ENCODE results near the gene LRMDA.

LRMDA gene

DNA sequence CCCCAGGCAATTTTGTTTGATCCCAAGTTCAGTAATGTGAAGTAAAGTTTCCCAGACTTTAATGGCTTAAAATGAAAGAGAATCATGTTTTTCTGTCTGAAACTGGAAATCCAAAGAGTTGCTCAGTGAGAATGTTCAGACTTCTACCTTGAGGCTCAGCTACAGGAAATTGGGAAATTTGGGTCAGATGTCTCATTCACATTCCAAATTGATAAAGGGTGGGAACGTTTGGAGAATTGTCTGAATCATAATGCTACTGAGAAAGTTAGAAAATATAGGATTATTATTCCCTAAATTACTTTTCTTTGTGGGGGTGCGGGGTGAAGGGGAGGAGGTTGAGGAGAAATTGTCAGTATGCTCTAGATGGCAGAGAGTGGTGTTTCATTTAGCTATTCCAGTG lies 773.9 kb downstream of the LRMDA start:
- Histone ChIP-seq H3K27me3 (ENCODE audit: low read depth, low read length) (no peaks in the 10 kb centered on the region), H4K20me1 (ENCODE audit: insufficient read depth, low read length) (no peaks in the 10 kb centered on the region)
- TF ChIP-seq EZH2phosphoT487 (IDR thresholded peaks at IDR 0.05; ENCODE audit: low read depth), result no peak
- TF ChIP-seq, protein P1, sequence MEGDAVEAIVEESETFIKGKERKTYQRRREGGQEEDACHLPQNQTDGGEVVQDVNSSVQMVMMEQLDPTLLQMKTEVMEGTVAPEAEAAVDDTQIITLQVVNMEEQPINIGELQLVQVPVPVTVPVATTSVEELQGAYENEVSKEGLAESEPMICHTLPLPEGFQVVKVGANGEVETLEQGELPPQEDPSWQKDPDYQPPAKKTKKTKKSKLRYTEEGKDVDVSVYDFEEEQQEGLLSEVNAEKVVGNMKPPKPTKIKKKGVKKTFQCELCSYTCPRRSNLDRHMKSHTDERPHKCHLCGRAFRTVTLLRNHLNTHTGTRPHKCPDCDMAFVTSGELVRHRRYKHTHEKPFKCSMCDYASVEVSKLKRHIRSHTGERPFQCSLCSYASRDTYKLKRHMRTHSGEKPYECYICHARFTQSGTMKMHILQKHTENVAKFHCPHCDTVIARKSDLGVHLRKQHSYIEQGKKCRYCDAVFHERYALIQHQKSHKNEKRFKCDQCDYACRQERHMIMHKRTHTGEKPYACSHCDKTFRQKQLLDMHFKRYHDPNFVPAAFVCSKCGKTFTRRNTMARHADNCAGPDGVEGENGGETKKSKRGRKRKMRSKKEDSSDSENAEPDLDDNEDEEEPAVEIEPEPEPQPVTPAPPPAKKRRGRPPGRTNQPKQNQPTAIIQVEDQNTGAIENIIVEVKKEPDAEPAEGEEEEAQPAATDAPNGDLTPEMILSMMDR (IDR thresholded peaks at IDR 0.05; ENCODE audit: low read depth, low read length), result no peak

GRCh38 chr10:76206797-76207352 lies 775.5 kb downstream of the LRMDA start:
- Histone ChIP-seq H3K4me2 (ENCODE audit: low read length) (no peak overlapping the region), H2AFZ (ENCODE audit: low read depth, low read length) (no peak overlapping the region), H3K4me3 (ENCODE audit: low read length) (no peak overlapping the region), H3K79me2 (ENCODE audit: low read length) (no peaks in the 10 kb centered on the region), H3K27me3 (ENCODE audit: low read depth, low read length) (no peaks in the 10 kb centered on the region), H3K4me1 (ENCODE audit: low read length) (no peaks in the 10 kb centered on the region), H3K9me3 (ENCODE audit: insufficient read depth, low read length) (no peaks in the 10 kb centered on the region), H3K9ac (ENCODE audit: low read length) (no peak overlapping the region), H3K36me3 (replicated peaks; ENCODE audit: low read depth, low read length) (no peaks in the 10 kb centered on the region), H4K20me1 (ENCODE audit: insufficient read depth, low read length) (no peaks in the 10 kb centered on the region), H3K27ac (ENCODE audit: low read length) (no peak overlapping the region)
- no peak for TF ChIP-seq EZH2phosphoT487 (IDR thresholded peaks at IDR 0.05; ENCODE audit: low read depth)
- TF ChIP-seq, protein P1 (IDR thresholded peaks at IDR 0.05; ENCODE audit: low read depth, low read length), result no peak

More for the DNA sequence above, 773.9 kb downstream of the LRMDA start:
- no peaks in the 10 kb centered on the region for H3K36me3 ChIP-seq (replicated peaks; ENCODE audit: low read depth, low read length)
- no peak overlapping the region for H2AFZ ChIP-seq (ENCODE audit: low read depth, low read length)
- H3K9ac ChIP-seq (ENCODE audit: low read length), result no peak overlapping the region
- H3K4me2 ChIP-seq (ENCODE audit: low read length), result no peak overlapping the region
- H3K4me3 ChIP-seq (ENCODE audit: low read length), result no peak overlapping the region
- H3K4me1 ChIP-seq (ENCODE audit: low read length), result no peaks in the 10 kb centered on the region
- H3K79me2 ChIP-seq (ENCODE audit: low read length), result no peaks in the 10 kb centered on the region
- H3K9me3 ChIP-seq (ENCODE audit: insufficient read depth, low read length), result no peaks in the 10 kb centered on the region
- H3K27ac ChIP-seq (ENCODE audit: low read length), result no peak overlapping the region

DNA sequence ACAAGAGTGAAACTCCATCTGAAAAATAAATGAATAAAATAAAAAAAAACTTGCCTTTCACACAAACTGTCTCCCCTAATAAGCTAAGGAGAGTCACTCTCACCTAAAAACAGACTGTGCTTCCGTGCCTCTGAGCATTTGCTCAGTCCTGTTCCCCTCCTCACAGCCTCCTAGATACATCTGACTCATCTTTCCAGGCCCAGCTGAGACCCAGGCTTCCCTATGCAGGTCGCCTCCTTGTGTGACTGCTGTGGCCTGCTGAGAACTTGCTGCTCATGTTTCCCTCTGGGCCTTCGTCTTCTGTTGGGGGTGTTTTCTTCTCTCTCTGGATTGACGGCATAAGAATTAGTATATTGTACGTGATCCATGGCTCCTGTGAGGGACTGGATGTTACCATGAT lies 777.7 kb downstream of the LRMDA start:
- no peaks in the 10 kb centered on the region for H3K27me3 ChIP-seq (ENCODE audit: low read depth, low read length)
- H3K79me2 ChIP-seq (ENCODE audit: low read length), result no peaks in the 10 kb centered on the region
- H3K4me3 ChIP-seq (ENCODE audit: low read length), result no peak overlapping the region
- no peaks in the 10 kb centered on the region for H3K9me3 ChIP-seq (ENCODE audit: insufficient read depth, low read length)
- H3K9ac ChIP-seq (ENCODE audit: low read length), result no peak overlapping the region
- H3K27ac ChIP-seq (ENCODE audit: low read length), result no peak overlapping the region
- TF ChIP-seq EZH2phosphoT487 (IDR thresholded peaks at IDR 0.05; ENCODE audit: low read depth), result no peak
- H3K36me3 ChIP-seq (replicated peaks; ENCODE audit: low read depth, low read length), result no peaks in the 10 kb centered on the region
- no peaks in the 10 kb centered on the region for H3K4me1 ChIP-seq (ENCODE audit: low read length)
- H4K20me1 ChIP-seq (ENCODE audit: insufficient read depth, low read length), result no peaks in the 10 kb centered on the region
- no peak overlapping the region for H2AFZ ChIP-seq (ENCODE audit: low read depth, low read length)
- H3K4me2 ChIP-seq (ENCODE audit: low read length), result no peak overlapping the region

DNA sequence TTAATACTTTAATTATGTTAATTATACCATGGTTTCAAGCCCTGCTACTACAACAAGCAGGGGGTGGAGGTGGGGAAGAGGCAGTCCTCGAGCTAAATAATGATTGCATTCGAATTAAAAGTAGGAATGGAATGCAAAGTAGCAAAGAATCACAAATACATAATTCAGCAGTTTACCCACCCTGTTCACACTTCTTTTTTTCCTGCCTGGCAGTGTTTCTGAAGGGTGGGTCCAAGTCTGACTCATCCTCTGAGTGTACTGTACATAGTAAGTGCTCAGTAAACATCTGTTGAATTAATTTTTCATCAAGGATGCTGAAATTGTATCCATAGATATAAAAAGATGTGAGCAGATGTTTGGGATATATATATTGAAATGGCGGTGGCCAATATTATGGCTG lies 778.8 kb downstream of the LRMDA start:
- Histone ChIP-seq H3K9me3 (ENCODE audit: insufficient read depth, low read length) (no peaks in the 10 kb centered on the region), H3K4me2 (ENCODE audit: low read length) (no peak overlapping the region), H3K4me3 (ENCODE audit: low read length) (no peak overlapping the region), H3K79me2 (ENCODE audit: low read length) (no peaks in the 10 kb centered on the region), H3K27me3 (ENCODE audit: low read depth, low read length) (no peaks in the 10 kb centered on the region), H3K9ac (ENCODE audit: low read length) (no peak overlapping the region), H3K36me3 (replicated peaks; ENCODE audit: low read depth, low read length) (no peaks in the 10 kb centered on the region), H2AFZ (ENCODE audit: low read depth, low read length) (no peak overlapping the region), H4K20me1 (ENCODE audit: insufficient read depth, low read length) (no peaks in the 10 kb centered on the region), H3K27ac (ENCODE audit: low read length) (no peak overlapping the region), H3K4me1 (ENCODE audit: low read length) (no peaks in the 10 kb centered on the region)
- no peak for TF ChIP-seq EZH2phosphoT487 (IDR thresholded peaks at IDR 0.05; ENCODE audit: low read depth)
- TF ChIP-seq, protein P1 (IDR thresholded peaks at IDR 0.05; ENCODE audit: low read depth, low read length), result no peak

All from OCI-LY3 (cell line).